HG03039 (cell line): ENCODE data around the gene CHRNA3.
"Not testable (repeated sequence)": the region's sequence is repeated elsewhere in the genome, so short reads cannot be mapped to it uniquely, and the experiment has no call there.

ENCODE experiments used
- ATAC-seq: cut with Tn5 transposase; IDR thresholded peaks from one replicate; pipeline ENCODE4 v1.9.1; 2021; ENCODE audit warnings: mild to moderate bottlenecking, moderate library complexity; ENCODE audit not compliant: unreplicated experiment

Gene CHRNA3

GRCh38 chr15:78619022-78619950 lies 1.5 kb downstream of the CHRNA3 start:
- no peak for ATAC-seq

GRCh38 chr15:78618490-78618934 lies 2.3 kb downstream of the CHRNA3 start:
- no peak for ATAC-seq

GRCh38 chr15:78618064-78618463 lies 2.7 kb downstream of the CHRNA3 start:
- ATAC-seq = no peak

- ATAC-seq = no peak
Observed at GRCh38 chr15:78617516-78617915, 3.3 kb downstream of the CHRNA3 start.

- ATAC-seq = no peak
Observed at GRCh38 chr15:78617076-78617475, 3.7 kb downstream of the CHRNA3 start.

GRCh38 chr15:78616506-78616905 lies 4.3 kb downstream of the CHRNA3 start:
- no peak for ATAC-seq

- no peak for ATAC-seq
Observed at GRCh38 chr15:78615151-78615589, 5.6 kb downstream of the CHRNA3 start.

GRCh38 chr15:78614021-78614420 lies 6.8 kb downstream of the CHRNA3 start:
- ATAC-seq = no peak

GRCh38 chr15:78609551-78609950 lies 11.2 kb downstream of the CHRNA3 start:
- ATAC-seq = not testable (repeated sequence)

GRCh38 chr15:78605680-78606079 lies 15.1 kb downstream of the CHRNA3 start:
- ATAC-seq = no peak

GRCh38 chr15:78605201-78605600 lies 15.6 kb downstream of the CHRNA3 start:
- ATAC-seq = no peak

GRCh38 chr15:78604420-78604819 lies 16.4 kb downstream of the CHRNA3 start:
- ATAC-seq = no peak

- no peak for ATAC-seq
Observed at GRCh38 chr15:78603467-78603866, 17.3 kb downstream of the CHRNA3 start.

GRCh38 chr15:78599189-78599588 lies 21.6 kb downstream of the CHRNA3 start:
- ATAC-seq = no peak

- no peak for ATAC-seq
Observed at GRCh38 chr15:78598348-78598747, 22.4 kb downstream of the CHRNA3 start.

- ATAC-seq = no peak
Observed at GRCh38 chr15:78597583-78597982, 23.2 kb downstream of the CHRNA3 start.

- no peak for ATAC-seq
Observed at GRCh38 chr15:78574944-78575343, 45.9 kb downstream of the CHRNA3 start.

GRCh38 chr15:78573416-78573815 lies 47.4 kb downstream of the CHRNA3 start:
- ATAC-seq = no peak

GRCh38 chr15:78571382-78571781 lies 49.4 kb downstream of the CHRNA3 start:
- ATAC-seq = no peak

GRCh38 chr15:78570710-78571109 lies 50.1 kb downstream of the CHRNA3 start:
- ATAC-seq = no peak

GRCh38 chr15:78567531-78567930 lies 53.3 kb downstream of the CHRNA3 start:
- no peak for ATAC-seq

- peak; percentile 12 for ATAC-seq
Observed at GRCh38 chr15:78565951-78566774, 54.6 kb downstream of the CHRNA3 start.
